HFFc6 (cell line): ENCODE measurements around the gene CAMKV. TPM values are rescaled to one million over a fixed set of nuclear protein-coding genes. Genes with fewer than 3 reads are reported as not detected.

Source experiments
- DNase-seq: peaks from one replicate; pipeline ENCODE4 v3.0.0-alpha.2; 2018
- H3K27ac Mint-ChIP-seq: 2 replicates; pipeline ENCODE4 v1.8.0; 2020; ENCODE audit warnings: mild to moderate bottlenecking, mixed read lengths
- H3K27me3 Mint-ChIP-seq: 2 replicates; pipeline ENCODE4 v1.8.0; 2021; ENCODE audit warnings: mild to moderate bottlenecking, moderate library complexity, mixed read lengths; ENCODE audit not compliant: insufficient read depth
- H3K36me3 Mint-ChIP-seq: 2 replicates; pipeline ENCODE4 v1.8.0; 2021; ENCODE audit warnings: low read depth, mixed read lengths
- H3K4me1 Mint-ChIP-seq: 2 replicates; pipeline ENCODE4 v1.8.0; 2020; ENCODE audit warnings: low read depth, mixed read lengths
- H3K4me3 Mint-ChIP-seq: 2 replicates; pipeline ENCODE4 v1.8.0; 2020; ENCODE audit warnings: mild to moderate bottlenecking, moderate library complexity, mixed read lengths
- H3K9me3 Mint-ChIP-seq: 2 replicates; pipeline ENCODE4 v1.8.0; 2020; ENCODE audit warnings: mild to moderate bottlenecking, mixed read lengths
- total RNA-seq, 6 experiments: library from RNA; stranded (reverse); fragmentation: NEBNext Ultra II Directional; extraction: Animal tissue kit (Norgen Biotek cat#: 25700); gene quantifications; 2 replicates in 1 of 6; 3 replicates in 5 of 6; pipeline ENCODE4 v1.2.3, GENCODE V29; 2021
- TF ChIP-seq, protein P1 (sequence below): fragments of 200-600 bp; sonication (generic); IDR thresholded peaks from 2 replicates; pipeline ENCODE4 v1.5.0; 2021; ENCODE audit warnings: antibody characterized with exemption, mild to moderate bottlenecking

Gene CAMKV
- total RNA-seq, 6 experiments from 2014 or later, result not detected

DNA sequence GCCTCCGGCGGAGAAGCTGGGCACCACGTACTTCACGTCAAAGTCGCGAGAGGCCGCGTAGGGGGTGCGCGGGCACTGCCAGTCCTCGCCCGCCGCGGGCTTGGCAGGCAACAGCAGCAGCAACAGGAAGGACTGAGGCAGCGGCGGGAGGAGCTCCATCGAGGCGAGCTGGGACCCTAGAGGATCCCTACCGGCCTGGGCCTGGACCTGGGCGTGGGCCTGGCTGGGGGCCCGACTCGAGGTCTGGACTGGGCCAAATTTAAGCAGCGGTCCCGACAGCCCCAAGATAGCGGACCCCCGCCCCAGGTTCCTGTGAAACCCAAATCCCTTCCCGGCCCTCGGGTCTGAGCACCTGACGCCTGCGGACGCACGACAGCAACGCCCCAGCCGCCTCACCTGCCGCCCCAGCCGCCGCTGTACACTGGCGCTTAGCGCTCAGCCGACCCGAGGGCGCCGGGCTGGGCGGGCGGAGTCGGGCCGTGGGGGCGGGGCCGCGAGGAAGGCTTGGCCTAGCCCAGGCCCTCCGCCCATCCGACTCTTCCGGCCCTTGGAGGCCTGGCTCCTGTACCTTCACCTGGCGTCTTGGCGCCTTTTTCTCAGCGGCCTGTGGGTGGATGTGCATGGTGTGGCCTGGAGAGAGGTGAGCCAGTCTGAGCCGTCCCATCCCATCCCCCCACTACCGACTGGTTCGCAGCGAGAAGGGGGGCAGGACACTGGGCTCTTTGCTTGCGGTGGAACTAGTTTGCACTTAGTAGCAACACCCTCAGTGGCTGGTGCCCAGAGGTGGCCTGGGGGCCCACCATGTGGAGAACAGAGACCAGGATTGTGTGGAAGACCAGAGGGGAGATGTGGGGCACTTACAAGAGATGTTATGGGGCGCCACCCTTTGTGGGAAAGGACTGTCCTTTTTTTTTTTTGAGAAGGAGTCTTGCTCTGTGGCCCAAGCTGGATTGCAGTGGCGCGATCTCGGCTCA is 34.0 kb upstream of the CAMKV start, which contains the start of gene MST1R:
Gene MST1R, minus strand, starts transcription at position 423 of the 974 bp plus-strand sequence. Its CDS starts 264 bp downstream, at position 159.
- DNase-seq, result no peak
- no peak within 1 kb of the TSS for H3K4me3 Mint-ChIP-seq
- H3K36me3 Mint-ChIP-seq, result no peaks in the 10 kb centered on the region
- no peaks in the 10 kb centered on the region for H3K9me3 Mint-ChIP-seq
- no peaks in the 10 kb centered on the region for H3K27me3 Mint-ChIP-seq
- no peak within 1 kb of the TSS for H3K27ac Mint-ChIP-seq
- TF ChIP-seq, protein P1, sequence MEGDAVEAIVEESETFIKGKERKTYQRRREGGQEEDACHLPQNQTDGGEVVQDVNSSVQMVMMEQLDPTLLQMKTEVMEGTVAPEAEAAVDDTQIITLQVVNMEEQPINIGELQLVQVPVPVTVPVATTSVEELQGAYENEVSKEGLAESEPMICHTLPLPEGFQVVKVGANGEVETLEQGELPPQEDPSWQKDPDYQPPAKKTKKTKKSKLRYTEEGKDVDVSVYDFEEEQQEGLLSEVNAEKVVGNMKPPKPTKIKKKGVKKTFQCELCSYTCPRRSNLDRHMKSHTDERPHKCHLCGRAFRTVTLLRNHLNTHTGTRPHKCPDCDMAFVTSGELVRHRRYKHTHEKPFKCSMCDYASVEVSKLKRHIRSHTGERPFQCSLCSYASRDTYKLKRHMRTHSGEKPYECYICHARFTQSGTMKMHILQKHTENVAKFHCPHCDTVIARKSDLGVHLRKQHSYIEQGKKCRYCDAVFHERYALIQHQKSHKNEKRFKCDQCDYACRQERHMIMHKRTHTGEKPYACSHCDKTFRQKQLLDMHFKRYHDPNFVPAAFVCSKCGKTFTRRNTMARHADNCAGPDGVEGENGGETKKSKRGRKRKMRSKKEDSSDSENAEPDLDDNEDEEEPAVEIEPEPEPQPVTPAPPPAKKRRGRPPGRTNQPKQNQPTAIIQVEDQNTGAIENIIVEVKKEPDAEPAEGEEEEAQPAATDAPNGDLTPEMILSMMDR, result no peak
- H3K4me1 Mint-ChIP-seq, result peaks cover 23% of the 10 kb centered on the region

DNA sequence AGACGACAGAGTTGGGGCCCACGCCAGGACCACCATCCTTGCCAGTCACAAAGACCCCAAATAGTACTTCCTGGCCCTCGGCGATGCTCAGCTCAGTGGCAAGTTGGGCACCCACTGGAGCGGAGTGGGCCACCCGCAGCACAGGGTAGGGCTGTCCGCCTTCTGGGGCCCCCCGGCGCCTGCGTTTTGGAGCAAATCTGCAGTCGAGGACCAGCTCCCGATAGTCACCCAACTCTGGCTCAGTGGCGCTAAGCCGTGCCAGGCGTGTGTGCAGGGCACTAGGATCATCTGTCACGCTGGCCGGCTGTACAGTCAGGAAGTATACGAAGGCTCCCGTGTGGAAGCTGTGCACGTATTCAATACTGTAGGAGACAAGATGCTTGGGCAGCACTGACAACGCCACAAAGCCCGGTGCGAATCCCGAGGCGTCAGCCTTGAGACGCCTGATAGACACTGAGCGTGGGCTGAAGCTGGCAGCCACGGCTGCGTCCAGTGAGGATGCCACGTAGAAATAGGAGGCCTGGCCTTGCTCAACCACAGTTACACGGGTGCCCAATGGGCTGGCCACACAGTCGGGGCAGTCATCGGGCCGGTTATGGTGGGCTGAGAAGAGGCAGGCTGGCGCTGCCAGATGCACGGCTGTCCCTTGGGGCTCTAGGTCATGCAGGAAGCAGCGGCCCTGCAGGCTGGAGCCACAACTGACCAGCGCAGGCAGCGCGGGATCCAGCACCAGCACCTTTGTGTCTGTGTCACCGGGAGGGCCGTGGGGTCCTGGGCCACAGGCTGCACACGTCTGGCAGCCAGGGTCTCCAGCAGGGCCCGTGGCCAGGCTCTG is 33.0 kb upstream of the CAMKV start:
- DNase-seq, result no peak

DNA sequence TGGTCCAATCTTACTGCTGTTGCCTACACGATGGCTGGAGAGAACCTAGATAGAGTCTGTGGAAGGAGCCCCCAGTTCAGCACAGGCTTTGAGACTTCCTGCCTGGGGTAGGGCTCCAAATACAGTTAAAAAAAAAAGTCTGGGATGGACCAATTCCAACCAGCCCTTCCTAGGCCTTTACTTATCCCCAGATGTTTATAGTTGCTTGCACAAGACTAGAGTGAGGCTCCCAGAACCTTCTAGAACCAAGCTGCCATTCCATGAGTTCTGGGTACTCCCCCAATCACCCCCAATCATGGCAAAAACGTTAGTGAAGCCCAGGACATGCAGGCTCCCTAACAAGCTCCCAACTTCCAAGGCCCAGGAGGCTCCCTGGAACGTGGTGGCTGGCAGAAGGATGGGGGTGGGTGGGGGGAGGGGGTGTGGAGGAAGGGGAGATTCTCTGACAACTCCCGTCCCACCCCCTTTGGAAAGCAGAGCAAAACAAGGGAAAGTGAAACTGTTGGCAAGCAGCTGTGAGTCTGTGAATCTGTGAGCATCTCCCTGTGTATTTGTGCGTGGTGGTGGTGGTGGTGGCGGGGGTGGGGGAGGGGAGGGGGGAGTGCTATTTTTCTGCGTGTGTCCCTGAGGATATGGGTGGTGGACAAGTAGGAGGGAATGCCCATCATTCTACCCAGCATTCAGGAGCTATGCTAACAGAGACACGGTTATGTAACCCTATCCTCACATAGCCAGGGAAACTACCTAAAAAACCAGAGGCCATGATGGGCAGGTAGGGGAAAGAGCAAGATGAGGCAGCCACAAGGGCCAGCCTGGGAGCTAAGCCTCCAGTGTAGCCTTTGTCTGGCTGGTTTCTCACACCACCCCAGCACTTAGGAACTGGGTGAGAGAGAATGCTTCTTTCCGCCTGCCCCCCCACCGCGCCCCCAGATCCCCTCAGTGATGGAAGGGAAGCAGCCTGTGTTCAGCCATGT is 31.9 kb upstream of the CAMKV start:
- no peak for DNase-seq
- no peaks in the 10 kb centered on the region for H3K36me3 Mint-ChIP-seq
- no peak overlapping the region for H3K4me3 Mint-ChIP-seq
- H3K9me3 Mint-ChIP-seq, result no peaks in the 10 kb centered on the region
- no peak overlapping the region; the same call in 1 of the 2 replicates for H3K27ac Mint-ChIP-seq
- H3K27me3 Mint-ChIP-seq, result peaks cover 1% of the 10 kb centered on the region; the same call in 1 of the 2 replicates
- H3K4me1 Mint-ChIP-seq, result peaks cover 22% of the 10 kb centered on the region
- TF ChIP-seq, protein P1, result no peak

More for the DNA sequence above, 33.0 kb upstream of the CAMKV start:
- H3K9me3 Mint-ChIP-seq, result no peaks in the 10 kb centered on the region
- H3K27me3 Mint-ChIP-seq, result no peaks in the 10 kb centered on the region
- peaks cover 23% of the 10 kb centered on the region for H3K4me1 Mint-ChIP-seq
- no peaks in the 10 kb centered on the region for H3K36me3 Mint-ChIP-seq
- no peak overlapping the region for H3K4me3 Mint-ChIP-seq
- H3K27ac Mint-ChIP-seq, result no peak overlapping the region
- TF ChIP-seq, protein P1, result no peak

DNA sequence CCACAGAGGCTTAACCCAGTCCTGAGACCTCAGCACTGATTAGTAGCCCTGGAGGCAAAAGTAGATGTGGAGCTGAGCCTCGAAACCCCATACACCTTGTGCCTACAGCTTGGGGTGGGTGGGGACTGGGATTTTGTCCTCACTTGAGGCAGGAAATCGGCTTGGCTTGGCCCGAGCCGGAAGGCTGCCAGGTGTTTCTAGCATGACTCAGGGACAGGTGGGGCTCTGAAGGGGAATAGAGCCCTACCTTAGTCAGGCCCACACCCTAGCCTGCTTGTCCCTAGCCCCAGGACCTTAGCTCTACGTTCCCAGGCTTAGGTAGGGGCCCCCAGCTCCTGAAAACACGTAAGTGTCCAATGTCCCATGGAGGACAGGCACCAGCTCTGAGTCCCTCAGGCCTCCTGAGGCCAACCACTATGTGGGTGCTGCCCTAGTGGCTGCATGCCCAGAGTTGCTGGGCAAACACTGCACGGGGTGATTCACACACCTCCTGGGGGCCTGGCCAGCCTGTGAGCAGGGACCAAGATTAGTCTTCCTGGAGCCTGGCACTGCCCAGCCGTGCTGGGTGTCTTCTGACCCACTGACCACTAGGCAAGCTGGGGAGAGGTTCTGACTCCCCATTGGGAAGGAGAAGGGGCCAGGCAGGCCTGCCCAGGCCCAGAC is 30.9 kb upstream of the CAMKV start:
- no peaks in the 10 kb centered on the region for H3K36me3 Mint-ChIP-seq
- H3K4me3 Mint-ChIP-seq, result no peak overlapping the region
- TF ChIP-seq, protein P1, result no peak
- H3K27me3 Mint-ChIP-seq, result peaks cover 1% of the 10 kb centered on the region; the same call in 1 of the 2 replicates
- no peak overlapping the region for H3K27ac Mint-ChIP-seq
- peak; percentile 72 for DNase-seq
- peaks cover 11% of the 10 kb centered on the region for H3K4me1 Mint-ChIP-seq
- H3K9me3 Mint-ChIP-seq, result no peaks in the 10 kb centered on the region
